SK-N-SH (cell line): Measurements from ENCODE around the gene STK39. TPM values are rescaled to one million over a fixed set of nuclear protein-coding genes. Genes with fewer than 3 reads are reported as not detected.

ENCODE experiments used
- CTCF ChIA-PET: fragments of 300-600, 350-600 bp; formaldehyde crosslinking; extraction: SDS; loops from one replicate; lab custom pipeline; 2021; lab: Yijun Ruan, JAX
- POLR2A ChIA-PET: fragments of 350-600 bp; sonication (Branson Sonifier 250); formaldehyde crosslinking; extraction: SDS; loops from one replicate; lab custom pipeline; 2020; ENCODE audit warnings: antibody characterized with exemption, inconsistent platforms; lab: Yijun Ruan, JAX
- DNase-seq: peaks from one replicate; pipeline ENCODE4 v3.0.0; 2012
- H2AFZ ChIP-seq: fragments of 200-600 bp; sonication (generic); 2 replicates; pipeline ENCODE4 v1.8.1; 2016; ENCODE audit warnings: antibody characterized with exemption, mild to moderate bottlenecking, low read depth
- H3F3A ChIP-seq: fragments of 200-600 bp; sonication (generic); replicated peaks from 2 replicates; pipeline ENCODE3; 2016; ENCODE audit warnings: antibody characterized with exemption, mild to moderate bottlenecking; ENCODE audit not compliant: insufficient read depth
- H3K27ac ChIP-seq, 2 experiments: fragments of 200-500 bp in 1 of 2; fragments of 200-600 bp in 1 of 2; sonication (Bioruptor generic) in 1 of 2; sonication (generic), shearing (Covaris generic) in 1 of 2; 2 replicates each; pipeline versions ENCODE4 v1.5.1 to v1.6.1; 2014 to 2016; ENCODE audit warnings: low read depth in 2 of 2, inconsistent platforms in 1 of 2, low read length in 1 of 2, mild to moderate bottlenecking in 1 of 2, mixed read lengths in 1 of 2
- H3K27me3 ChIP-seq: fragments of 200-600 bp; sonication (generic), shearing (Covaris generic); 2 replicates; pipeline ENCODE4 v1.6.1; 2016; ENCODE audit warnings: mixed run types; ENCODE audit not compliant: insufficient read depth
- H3K36me3 ChIP-seq, 2 experiments: fragments of 200-500 bp in 1 of 2; fragments of 200-600 bp in 1 of 2; sonication (Bioruptor generic) in 1 of 2; sonication (generic) in 1 of 2; replicated peaks in 1 of 2; 2 replicates each; pipeline versions ENCODE3 to v1.5.1; 2014 to 2016; ENCODE audit warnings: low read length in 1 of 2, mild to moderate bottlenecking in 1 of 2; ENCODE audit not compliant: insufficient read depth in 2 of 2, control insufficient read depth in 1 of 2
- H3K4me1 ChIP-seq, 2 experiments: fragments of 200-500 bp in 1 of 2; fragments of 200-600 bp in 1 of 2; sonication (Bioruptor generic) in 1 of 2; sonication (generic), shearing (Covaris generic) in 1 of 2; 2 replicates each; pipeline versions ENCODE4 v1.5.1 to v1.6.1; 2014 to 2016; ENCODE audit warnings: low read depth in 1 of 2, low read length in 1 of 2, mixed run types in 1 of 2; ENCODE audit not compliant: insufficient read depth in 2 of 2, control insufficient read depth in 1 of 2
- H3K4me2 ChIP-seq: fragments of 200-600 bp; sonication (generic), shearing (Covaris generic); 2 replicates; pipeline ENCODE4 v1.6.1; 2017; ENCODE audit warnings: mixed run types
- H3K4me3 ChIP-seq, 2 experiments: fragments of 200-500 bp in 1 of 2; fragments of 200-600 bp in 1 of 2; sonication (Bioruptor generic) in 1 of 2; sonication (generic), shearing (Covaris generic) in 1 of 2; 2 replicates each; pipeline versions ENCODE4 v1.5.1 to v1.8.1; 2014 to 2016; ENCODE audit warnings: low read depth in 2 of 2, inconsistent platforms in 1 of 2, low read length in 1 of 2, mild to moderate bottlenecking in 1 of 2, mixed read lengths in 1 of 2, moderate library complexity in 1 of 2
- H3K79me2 ChIP-seq: fragments of 200-600 bp; sonication (generic); 2 replicates; pipeline ENCODE4 v1.8.1; 2017; ENCODE audit warnings: mild to moderate bottlenecking; ENCODE audit not compliant: insufficient read depth
- H3K9ac ChIP-seq: fragments of 200-600 bp; sonication (generic); 2 replicates; pipeline ENCODE4 v1.6.1; 2017; ENCODE audit warnings: mixed run types
- H3K9me2 ChIP-seq: fragments of 200-600 bp; sonication (generic); 2 replicates; pipeline ENCODE4 v1.6.1; 2017; ENCODE audit warnings: mixed run types
- H3K9me3 ChIP-seq: fragments of 200-600 bp; sonication (generic); 2 replicates; pipeline ENCODE4 v1.6.1; 2017; ENCODE audit warnings: mixed run types, mild to moderate bottlenecking, moderate library complexity
- H4K20me1 ChIP-seq: fragments of 200-600 bp; sonication (generic); 2 replicates; pipeline ENCODE4 v1.6.1; 2017; ENCODE audit warnings: mild to moderate bottlenecking, mixed run types; ENCODE audit not compliant: insufficient read depth
- CHD2 ChIP-seq: fragments of 150-350 bp; IDR thresholded peaks from 2 replicates; pipeline ENCODE4 v1.6.1; 2018; ENCODE audit warnings: low read length; ENCODE audit not compliant: partially characterized antibody
- EP300 ChIP-seq, 2 experiments: IDR thresholded peaks; 2 replicates each; pipeline versions ENCODE4 v1.4.0 to v1.6.1; 2012; ENCODE audit warnings: borderline replicate concordance in 1 of 2, low read depth in 1 of 2, low read length in 1 of 2
- FOSL2 ChIP-seq: IDR thresholded peaks from 2 replicates; pipeline ENCODE4 v1.4.0; 2012; ENCODE audit warnings: low read depth, mild to moderate bottlenecking, moderate library complexity, borderline replicate concordance
- GABPA ChIP-seq: IDR thresholded peaks from 2 replicates; pipeline ENCODE4 v1.4.0; 2012; ENCODE audit warnings: low read depth, mild to moderate bottlenecking
- JUND ChIP-seq: IDR thresholded peaks from 2 replicates; pipeline ENCODE4 v1.4.0; 2012
- NRF1 ChIP-seq: IDR thresholded peaks from 2 replicates; pipeline ENCODE4 v1.6.1; 2012; ENCODE audit warnings: low read depth, mild to moderate bottlenecking, low read length
- REST ChIP-seq: IDR thresholded peaks from 2 replicates; pipeline ENCODE4 v1.6.1; 2012; ENCODE audit warnings: mild to moderate bottlenecking, low read depth, low read length, moderate library complexity
- RFX5 ChIP-seq: IDR thresholded peaks from 2 replicates; pipeline ENCODE4 v1.6.1; 2012; ENCODE audit warnings: mild to moderate bottlenecking, improper control_type of control experiment, low read length
- SMC3 ChIP-seq: IDR thresholded peaks from 2 replicates; pipeline ENCODE4 v1.6.1; 2012; ENCODE audit warnings: low read depth, low read length, improper control_type of control experiment
- TEAD4 ChIP-seq: IDR thresholded peaks from 2 replicates; pipeline ENCODE4 v1.4.0; 2012; ENCODE audit warnings: mild to moderate bottlenecking, borderline replicate concordance; ENCODE audit not compliant: insufficient read depth
- WGBS: methylation state at CpG from one replicate; pipeline ENCODE4 v1.1.6; 2017; ENCODE audit warnings: low lambda C conversion rate; 5-methylcytosine and 5-hydroxymethylcytosine counted together
- polyA plus RNA-seq, 3 experiments: library from polyadenylated mRNA; depleted of rRNA; stranded (reverse); fragments of >200 nt; gene quantifications; 2 replicates each; pipeline ENCODE4 v1.2.3, GENCODE V29; 2012
- TF ChIP-seq, protein P1 (sequence below): fragments of 150-350 bp; IDR thresholded peaks from 2 replicates; pipeline ENCODE4 v1.6.1; 2017; ENCODE audit warnings: antibody characterized with exemption, low read length, low read depth, borderline replicate concordance
- TF ChIP-seq, protein P2 (sequence below): IDR thresholded peaks from 2 replicates; pipeline ENCODE4; 2012
- TF ChIP-seq, protein P3 (sequence below): fragments of 150-350 bp; IDR thresholded peaks from 2 replicates; pipeline ENCODE4 v1.6.1; 2016; ENCODE audit warnings: mild to moderate bottlenecking, low read depth, low read length

Gene STK39
- polyA plus RNA-seq, 1 of the 3 experiments (the other 2 are of a cell fraction): 9.6 TPM

DNA sequence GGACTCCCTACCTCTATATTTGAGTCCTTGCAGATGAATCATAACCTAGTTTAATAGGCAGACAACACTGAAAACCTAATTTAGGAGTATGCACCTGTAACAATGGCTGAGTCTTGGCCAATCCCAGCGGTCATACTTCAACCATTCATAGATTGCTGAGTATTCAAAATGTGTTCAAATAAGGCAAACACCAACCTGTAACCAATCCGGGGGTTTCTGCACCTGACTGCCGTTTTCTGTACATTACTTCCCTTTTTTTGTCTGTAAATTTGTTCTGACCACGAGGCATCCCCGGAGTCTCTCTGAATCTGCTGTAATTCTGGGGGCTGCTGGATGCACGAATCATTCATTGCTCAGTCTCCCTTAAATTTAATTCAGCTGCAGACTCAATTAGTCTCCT, 338.6 kb downstream of the STK39 start:
- WGBS: 34% methylated on average over 6 of the region's 6 CpGs
- H3K9me2 ChIP-seq: no peaks in the 10 kb centered on the region
- no peaks in the 10 kb centered on the region for H3K79me2 ChIP-seq
- no peaks in the 10 kb centered on the region for H3K27me3 ChIP-seq
- no peaks in the 10 kb centered on the region for H3K36me3 ChIP-seq
- DNase-seq: no peak
- no peak overlapping the region for H3K9ac ChIP-seq
- ChIA-PET POLR2A (no interaction called here), CTCF (no interaction called here)
- no peak overlapping the region for H2AFZ ChIP-seq
- no peaks in the 10 kb centered on the region for H3F3A ChIP-seq
- TF ChIP-seq TEAD4 (no peak), FOSL2 (no peak), EP300 (IDR thresholded peaks at IDR 0.05; ENCODE audit: borderline replicate concordance in 1 of 2, low read depth in 1 of 2, low read length in 1 of 2) (no peak), GABPA (no peak), CHD2 (no peak), RFX5 (no peak)
- TF ChIP-seq, protein P1, sequence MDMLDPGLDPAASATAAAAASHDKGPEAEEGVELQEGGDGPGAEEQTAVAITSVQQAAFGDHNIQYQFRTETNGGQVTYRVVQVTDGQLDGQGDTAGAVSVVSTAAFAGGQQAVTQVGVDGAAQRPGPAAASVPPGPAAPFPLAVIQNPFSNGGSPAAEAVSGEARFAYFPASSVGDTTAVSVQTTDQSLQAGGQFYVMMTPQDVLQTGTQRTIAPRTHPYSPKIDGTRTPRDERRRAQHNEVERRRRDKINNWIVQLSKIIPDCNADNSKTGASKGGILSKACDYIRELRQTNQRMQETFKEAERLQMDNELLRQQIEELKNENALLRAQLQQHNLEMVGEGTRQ: no peak
- TF ChIP-seq, protein P2, sequence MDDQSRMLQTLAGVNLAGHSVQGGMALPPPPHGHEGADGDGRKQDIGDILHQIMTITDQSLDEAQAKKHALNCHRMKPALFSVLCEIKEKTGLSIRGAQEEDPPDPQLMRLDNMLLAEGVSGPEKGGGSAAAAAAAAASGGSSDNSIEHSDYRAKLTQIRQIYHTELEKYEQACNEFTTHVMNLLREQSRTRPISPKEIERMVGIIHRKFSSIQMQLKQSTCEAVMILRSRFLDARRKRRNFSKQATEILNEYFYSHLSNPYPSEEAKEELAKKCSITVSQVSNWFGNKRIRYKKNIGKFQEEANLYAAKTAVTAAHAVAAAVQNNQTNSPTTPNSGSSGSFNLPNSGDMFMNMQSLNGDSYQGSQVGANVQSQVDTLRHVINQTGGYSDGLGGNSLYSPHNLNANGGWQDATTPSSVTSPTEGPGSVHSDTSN: no peak
- no peak overlapping the region for H3K4me2 ChIP-seq
- H3K27ac ChIP-seq: no peak overlapping the region
- H3K4me3 ChIP-seq: no peak overlapping the region
- no peaks in the 10 kb centered on the region for H3K9me3 ChIP-seq
- no peaks in the 10 kb centered on the region for H4K20me1 ChIP-seq
- no peaks in the 10 kb centered on the region for H3K4me1 ChIP-seq

- no peak for DNase-seq
- Histone ChIP-seq H3K9ac (no peak overlapping the region), H3K9me2 (no peaks in the 10 kb centered on the region), H4K20me1 (no peaks in the 10 kb centered on the region), H3K4me2 (no peak overlapping the region), H2AFZ (no peak overlapping the region), H3K4me1 (no peaks in the 10 kb centered on the region), H3F3A (no peaks in the 10 kb centered on the region), H3K4me3 (no peak overlapping the region), H3K36me3 (no peaks in the 10 kb centered on the region), H3K27me3 (no peaks in the 10 kb centered on the region), H3K27ac (no peak overlapping the region), H3K79me2 (no peaks in the 10 kb centered on the region), H3K9me3 (no peaks in the 10 kb centered on the region)
- ChIA-PET POLR2A (no interaction called here), CTCF (no interaction called here)
- 81% methylated on average over 14 of the region's 14 CpGs for WGBS
- no peak for TF ChIP-seq EP300 (IDR thresholded peaks at IDR 0.05; ENCODE audit: borderline replicate concordance in 1 of 2, low read depth in 1 of 2, low read length in 1 of 2)
- TF ChIP-seq, protein P3, sequence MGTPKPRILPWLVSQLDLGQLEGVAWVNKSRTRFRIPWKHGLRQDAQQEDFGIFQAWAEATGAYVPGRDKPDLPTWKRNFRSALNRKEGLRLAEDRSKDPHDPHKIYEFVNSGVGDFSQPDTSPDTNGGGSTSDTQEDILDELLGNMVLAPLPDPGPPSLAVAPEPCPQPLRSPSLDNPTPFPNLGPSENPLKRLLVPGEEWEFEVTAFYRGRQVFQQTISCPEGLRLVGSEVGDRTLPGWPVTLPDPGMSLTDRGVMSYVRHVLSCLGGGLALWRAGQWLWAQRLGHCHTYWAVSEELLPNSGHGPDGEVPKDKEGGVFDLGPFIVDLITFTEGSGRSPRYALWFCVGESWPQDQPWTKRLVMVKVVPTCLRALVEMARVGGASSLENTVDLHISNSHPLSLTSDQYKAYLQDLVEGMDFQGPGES: no peak
- no peak for TF ChIP-seq JUND
- no peak for TF ChIP-seq SMC3
- TF ChIP-seq NRF1: no peak
- no peak for TF ChIP-seq REST
Measured at GRCh38 chr2:167905668-167906067, 341.7 kb downstream of the STK39 start.
